Keratinocyte (primary cell): Measurements from ENCODE around the gene MAP7D1. TPM values are rescaled to one million over a fixed set of nuclear protein-coding genes. Genes with fewer than 3 reads are reported as not detected.

Source experiments
- DNase-seq: peaks from one replicate; pipeline ENCODE4 v3.0.0-alpha.2; 2011; ENCODE audit warnings: low read depth, missing footprints, low spot score
- FAIRE-seq: peaks from 2 replicates; lab custom pipeline; 2011; peaks lifted over from hg19 to GRCh38; lab: Jason Lieb, UNC
- H2AFZ ChIP-seq: 2 replicates; pipeline ENCODE4 v1.6.0; 2012; ENCODE audit warnings: low read length, control low read depth, inconsistent platforms; ENCODE audit not compliant: control insufficient read depth
- H3K27ac ChIP-seq: 2 replicates; pipeline ENCODE4 v1.5.1; 2011; ENCODE audit warnings: low read length; ENCODE audit not compliant: control insufficient read depth, insufficient read depth
- H3K27me3 ChIP-seq: 3 replicates; pipeline ENCODE4 v1.6.0; 2011; ENCODE audit warnings: low read length; ENCODE audit not compliant: control insufficient read depth, insufficient read depth; ENCODE audit errors: extremely low read depth
- H3K36me3 ChIP-seq, 2 experiments: 2 replicates in 1 of 2; 3 replicates in 1 of 2; pipeline ENCODE4 v1.5.1; 2011; ENCODE audit warnings: low read length in 2 of 2, mild to moderate bottlenecking in 1 of 2; ENCODE audit not compliant: control insufficient read depth in 2 of 2, insufficient read depth in 2 of 2; ENCODE audit errors: extremely low read depth in 1 of 2
- H3K4me1 ChIP-seq: 3 replicates; pipeline ENCODE4 v1.5.1; 2011; ENCODE audit warnings: low read length; ENCODE audit not compliant: control insufficient read depth, insufficient read depth; ENCODE audit errors: extremely low read depth
- H3K4me2 ChIP-seq: 3 replicates; pipeline ENCODE4 v1.6.0; 2011; ENCODE audit warnings: low read depth, low read length; ENCODE audit not compliant: control insufficient read depth, insufficient read depth; ENCODE audit errors: extremely low read depth
- H3K4me3 ChIP-seq, 3 experiments: fragments of 200-600 bp in 1 of 3; sonication (generic) in 1 of 3; 2 replicates in 2 of 3; 3 replicates in 1 of 3; pipeline ENCODE4 v1.5.1; 2011 to 2016; ENCODE audit warnings: low read length in 3 of 3, mild to moderate bottlenecking in 3 of 3, control low read depth in 2 of 3, inconsistent platforms in 1 of 3, low read depth in 1 of 3, mixed read lengths in 1 of 3, mixed run types in 1 of 3, moderate library complexity in 1 of 3; ENCODE audit not compliant: control insufficient read depth in 2 of 3, insufficient read depth in 2 of 3; ENCODE audit errors: extremely low read depth in 1 of 3
- H3K79me2 ChIP-seq: 2 replicates; pipeline ENCODE4 v1.6.0; 2012; ENCODE audit warnings: low read length; ENCODE audit not compliant: control insufficient read depth, insufficient read depth
- H3K9ac ChIP-seq: 3 replicates; pipeline ENCODE4 v1.6.0; 2011; ENCODE audit warnings: low read length; ENCODE audit not compliant: control insufficient read depth, insufficient read depth; ENCODE audit errors: extremely low read depth
- H3K9me1 ChIP-seq: 3 replicates; pipeline ENCODE4 v1.6.0; 2011; ENCODE audit warnings: low read length; ENCODE audit not compliant: control insufficient read depth, insufficient read depth; ENCODE audit errors: extremely low read depth
- H3K9me3 ChIP-seq: 2 replicates; pipeline ENCODE4 v1.5.1; 2012; ENCODE audit warnings: low read depth, low read length; ENCODE audit not compliant: control insufficient read depth
- H4K20me1 ChIP-seq: 3 replicates; pipeline ENCODE4 v1.6.0; 2011; ENCODE audit warnings: low read length; ENCODE audit not compliant: control insufficient read depth, insufficient read depth; ENCODE audit errors: extremely low read depth
- CTCF ChIP-seq, 3 experiments: IDR thresholded peaks in 1 of 3; conservative IDR thresholded peaks in 1 of 3; optimal IDR thresholded peaks in 1 of 3; 2 replicates in 2 of 3; 3 replicates in 1 of 3; pipeline versions ENCODE3 to v1.5.1; 2011; ENCODE audit warnings: low read length in 3 of 3, mild to moderate bottlenecking in 3 of 3, moderate library complexity in 2 of 3, control low read depth in 1 of 3, inconsistent platforms in 1 of 3; ENCODE audit not compliant: insufficient read depth in 2 of 3; ENCODE audit errors: extremely low read depth in 1 of 3
- EZH2 ChIP-seq: IDR thresholded peaks from one replicate; pipeline ENCODE4 v1.6.1; 2012; ENCODE audit warnings: inconsistent platforms, mild to moderate bottlenecking, low read length, moderate library complexity
- dilution Hi-C: fragments of 300-500 bp; cut with MboI; formaldehyde crosslinking; loops from one replicate; pipeline ENCODE4 v1.7.0; 2020; ENCODE audit warnings: low sequenced_read_pairs; ENCODE audit not compliant: extremely low pct_ligation_motif_present
- polyA plus RNA-seq, 5 experiments: library from polyadenylated mRNA; depleted of rRNA in 3 of 5; stranded (reverse) in 3 of 5; stranded (forward) in 1 of 5; unstranded in 1 of 5; fragments of >200 nt; gene quantifications; 1 replicate in 1 of 5; 2 replicates in 3 of 5; 3 replicates in 1 of 5; pipeline versions ENCODE4 v1.2.1 to v1.2.3, GENCODE V29; 2011 to 2012; ENCODE audit warnings: missing spikeins in 2 of 5, low read depth in 1 of 5, low replicate concordance in 1 of 5

Gene MAP7D1
- polyA plus RNA-seq, 1 donor (not counting 4 experiments of a cell fraction or from before 2014, with no cell fraction given) = 75.0 TPM

GRCh38 chr1:36166136-36166535 is 10.2 kb downstream of the MAP7D1 start:
- no peaks in the 10 kb centered on the region for H3K27me3 ChIP-seq
- H3K4me3 ChIP-seq = no peak overlapping the region
- peaks cover 88% of the 10 kb centered on the region for H3K79me2 ChIP-seq
- no peaks in the 10 kb centered on the region for H3K9me3 ChIP-seq
- no peak overlapping the region for H2AFZ ChIP-seq
- peaks cover 16 to 34% of the 10 kb centered on the region in 2 experiments for H3K36me3 ChIP-seq
- dilution Hi-C loops = no loop called here
- H3K9me1 ChIP-seq = no peaks in the 10 kb centered on the region
- peak overlapping the region; percentile 54 for H3K9ac ChIP-seq
- H4K20me1 ChIP-seq = peaks cover 2% of the 10 kb centered on the region
- TF ChIP-seq CTCF (optimal IDR thresholded peaks at IDR 0.05 in 1 of 3, IDR thresholded peaks at IDR 0.05 in 1 of 3, conservative IDR thresholded peaks at IDR 0.05 in 1 of 3; ENCODE audit: extremely low read depth in 1 of 3, insufficient read depth in 2 of 3, low read length in 3 of 3) (no peak), EZH2 (no peak)
- peaks cover 79% of the 10 kb centered on the region for H3K4me1 ChIP-seq
- FAIRE-seq = no peak
- no peak overlapping the region for H3K4me2 ChIP-seq
- no peak for DNase-seq
- peak overlapping the region; percentile 98 for H3K27ac ChIP-seq

GRCh38 chr1:36166938-36167905 is 11.3 kb downstream of the MAP7D1 start:
- DNase-seq (peak; percentile 82), FAIRE-seq (peak; percentile 73)
- dilution Hi-C loops = no loop called here
- Histone ChIP-seq H3K9me3 (no peaks in the 10 kb centered on the region), H3K79me2 (peaks cover 83% of the 10 kb centered on the region), H3K9me1 (no peaks in the 10 kb centered on the region), H4K20me1 (peaks cover 2% of the 10 kb centered on the region), H3K27me3 (no peaks in the 10 kb centered on the region), H3K4me2 (peak overlapping the region; percentile 13), H3K9ac (peak overlapping the region; percentile 50), H3K4me1 (peaks cover 78% of the 10 kb centered on the region), H2AFZ (no peak overlapping the region), H3K4me3 (no peak overlapping the region), H3K36me3 (peaks cover 20 to 30% of the 10 kb centered on the region in 2 experiments), H3K27ac (peak overlapping the region; percentile 98)
- TF ChIP-seq EZH2 (no peak), CTCF (optimal IDR thresholded peaks at IDR 0.05 in 1 of 3, IDR thresholded peaks at IDR 0.05 in 1 of 3, conservative IDR thresholded peaks at IDR 0.05 in 1 of 3; ENCODE audit: extremely low read depth in 1 of 3, insufficient read depth in 2 of 3, low read length in 3 of 3) (no peak)
